Heart left ventricle (tissue), 13 donors: ENCODE data around the gene TM4SF1.

ENCODE experiments used
- CTCF ChIP-seq, 12 donors: fragments of 200-600 bp; sonication (generic) in 4 of 12; IDR thresholded peaks; one replicate each; pipeline versions ENCODE4 v1.5.0 to v1.8.0; 2018 to 2022; ENCODE audit warnings: antibody characterized with exemption in 12 of 12, mild to moderate bottlenecking in 5 of 12
- POLR2A ChIP-seq, 2 donors: fragments of 450-650 bp; IDR thresholded peaks; one replicate each; pipeline ENCODE4 v1.6.1; 2017; ENCODE audit warnings: antibody characterized with exemption in 2 of 2, mild to moderate bottlenecking in 2 of 2, moderate library complexity in 2 of 2
- donor health status: ischemic (EF 13 %, LVEDD 7.1; RV severe dilation, severe dysfunction).
- donor health status: DM: no; HTN: yes; CAD: no.
- donor health status: DM: no; HTN: no; CAD: no.
- donor health status: ischemic (EF 25% LVEDD 6.9; RV normal size, moderate dysfunction).
- donor health status: ischemic (EF 25% LVEDD 5.7; RV mildly dilated, moderate dysfunction).
- donor health status: ischemic (EF 35%, LVEDD 5.7; RV mildly dilated, moderate dysfunction).
- donor health status: nonischemic (EF 11% LVEDD 7.7; RV severe dilation, severe dysfunction).
- donor health status: DM: yes; HTN: yes; CAD: no.
- donor health status: PGD.
- donor health status: ischemic (EF 29% LVEDD 5.4; RV normal size, mild dysfunction).
- donor health status: nonischemic (EF 23%, LVEDD 6.1; RV moderate dilation, normal function).

GRCh38 chr3:149325581-149325980 lies 51.9 kb downstream of the TM4SF1 start:
- TF ChIP-seq CTCF (IDR thresholded peaks at IDR 0.05) (no peak), POLR2A (IDR thresholded peaks at IDR 0.05) (no peak)
